K562 (cell line): ENCODE data around the gene MATR3.

Experiments
- SIRT6 ChIP-seq: IDR thresholded peaks from one replicate; pipeline ENCODE4 v1.6.1; 2012; ENCODE audit warnings: low read depth, mild to moderate bottlenecking, control low read depth, inconsistent platforms, low read length, moderate library complexity
- ZNF224 ChIP-seq: sonication (generic); formaldehyde crosslinking; IDR thresholded peaks from 2 replicates; pipeline ENCODE4 v1.8.0; 2022; ENCODE audit warnings: mild to moderate bottlenecking, missing genetic modification reagents

DNA sequence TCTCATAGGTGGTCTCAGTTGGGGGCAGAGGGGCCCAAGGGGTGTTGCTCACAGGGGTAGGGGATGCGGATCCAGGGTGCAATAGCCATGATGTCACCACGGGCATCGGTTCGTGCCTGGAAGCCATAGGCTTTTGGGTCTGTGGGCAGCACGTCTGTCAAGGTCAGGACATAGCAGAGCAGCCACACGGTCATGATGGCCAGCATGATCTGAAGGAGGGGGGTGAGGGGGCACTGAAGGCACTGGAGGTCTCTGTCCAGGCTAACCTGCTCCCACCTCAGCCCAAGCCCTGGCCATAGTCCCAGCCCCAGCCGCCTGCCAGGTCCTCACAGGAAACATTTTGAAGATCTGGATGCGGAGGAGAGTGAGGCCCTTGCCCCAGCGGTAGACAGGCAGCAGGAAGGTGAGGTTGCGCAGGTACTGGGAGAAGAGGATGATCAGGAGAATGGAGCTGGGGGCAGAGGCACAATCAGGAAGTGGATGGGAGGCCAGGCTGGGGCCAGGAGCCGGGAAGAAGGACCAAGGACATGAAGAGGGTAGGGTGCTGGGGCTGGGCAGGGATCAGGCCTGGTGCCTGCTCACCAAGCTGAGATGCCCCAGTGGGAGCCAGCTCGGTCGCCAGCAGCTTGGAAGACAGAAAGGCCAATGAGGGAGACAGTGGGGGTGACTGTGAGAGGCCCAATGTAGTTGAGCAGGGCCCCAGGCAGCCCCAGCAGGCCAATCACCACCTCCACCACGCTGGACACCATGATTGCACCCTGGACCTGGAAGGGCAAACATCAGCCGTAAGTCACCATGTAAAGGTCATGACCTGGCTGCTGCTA lies 86.3 kb downstream of the MATR3 start:
- no peak for TF ChIP-seq ZNF224 (CRISPR knock-in tag)
- no peak for TF ChIP-seq SIRT6
